Testis (tissue), 2 donors: ENCODE results near the gene ZNF516.
A peak's percentile ranks its signal among the peaks of the same experiment; 100 is the strongest.

Experiments
- POLR2A ChIP-seq: fragments of 450-650 bp; IDR thresholded peaks from one replicate; pipeline ENCODE4 v1.6.1; 2017; ENCODE audit warnings: antibody characterized with exemption, mild to moderate bottlenecking, moderate library complexity
- TF ChIP-seq, protein P1 (sequence below), 3 experiments: fragments of 450-650 bp in 2 of 3; fragments of 200-600 bp in 1 of 3; sonication (generic) in 1 of 3; IDR thresholded peaks; one replicate each; pipeline ENCODE4 v1.5.1; 2016 to 2019; ENCODE audit warnings: antibody characterized with exemption in 3 of 3, mild to moderate bottlenecking in 2 of 3, moderate library complexity in 1 of 3

DNA sequence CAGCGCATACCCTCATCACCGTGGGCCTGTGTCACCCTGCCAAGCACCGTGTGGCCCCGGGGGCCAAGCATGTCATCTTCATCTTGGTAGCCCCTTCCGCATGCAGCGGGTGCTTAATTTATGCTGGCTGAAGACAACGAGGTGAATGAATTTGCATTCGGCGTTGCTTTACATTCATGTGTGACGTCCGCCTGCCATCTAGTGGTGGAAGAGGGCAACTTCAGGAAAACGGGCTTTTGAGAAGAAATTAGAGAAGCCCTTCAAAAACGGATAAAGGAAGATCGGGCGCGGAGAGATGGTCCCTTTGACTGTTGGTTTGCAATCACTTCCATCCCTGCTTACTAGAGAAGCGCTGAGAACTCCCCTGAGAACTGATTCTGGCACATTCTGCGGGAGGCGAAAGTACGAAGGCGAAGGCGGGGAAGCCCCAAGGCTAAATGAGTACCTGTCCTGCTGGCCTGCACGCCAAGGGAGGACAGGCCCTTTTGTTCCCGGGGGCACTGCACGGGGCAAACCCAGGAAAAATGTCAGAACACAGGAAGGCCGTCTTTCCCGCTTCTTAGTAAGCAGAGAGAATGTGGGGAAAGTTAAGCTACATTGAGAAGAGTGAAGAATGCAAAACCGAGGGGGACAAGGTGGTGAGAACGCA lies 145.9 kb downstream of the ZNF516 start:
- TF ChIP-seq, protein P1, sequence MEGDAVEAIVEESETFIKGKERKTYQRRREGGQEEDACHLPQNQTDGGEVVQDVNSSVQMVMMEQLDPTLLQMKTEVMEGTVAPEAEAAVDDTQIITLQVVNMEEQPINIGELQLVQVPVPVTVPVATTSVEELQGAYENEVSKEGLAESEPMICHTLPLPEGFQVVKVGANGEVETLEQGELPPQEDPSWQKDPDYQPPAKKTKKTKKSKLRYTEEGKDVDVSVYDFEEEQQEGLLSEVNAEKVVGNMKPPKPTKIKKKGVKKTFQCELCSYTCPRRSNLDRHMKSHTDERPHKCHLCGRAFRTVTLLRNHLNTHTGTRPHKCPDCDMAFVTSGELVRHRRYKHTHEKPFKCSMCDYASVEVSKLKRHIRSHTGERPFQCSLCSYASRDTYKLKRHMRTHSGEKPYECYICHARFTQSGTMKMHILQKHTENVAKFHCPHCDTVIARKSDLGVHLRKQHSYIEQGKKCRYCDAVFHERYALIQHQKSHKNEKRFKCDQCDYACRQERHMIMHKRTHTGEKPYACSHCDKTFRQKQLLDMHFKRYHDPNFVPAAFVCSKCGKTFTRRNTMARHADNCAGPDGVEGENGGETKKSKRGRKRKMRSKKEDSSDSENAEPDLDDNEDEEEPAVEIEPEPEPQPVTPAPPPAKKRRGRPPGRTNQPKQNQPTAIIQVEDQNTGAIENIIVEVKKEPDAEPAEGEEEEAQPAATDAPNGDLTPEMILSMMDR (IDR thresholded peaks at IDR 0.05), result peak; percentile 75 to 95 (median 90)
- TF ChIP-seq POLR2A, result no peak
